Fibroblast of skin of left quadriceps (primary cell): ENCODE results near the gene HSPB6.
"Not testable (repeated sequence)": the region's sequence is repeated elsewhere in the genome, so short reads cannot be mapped to it uniquely, and the experiment has no call there.

ENCODE experiments used
- DNase-seq, 2 experiments: peaks; one replicate each; pipeline ENCODE4 v3.0.0-alpha.2; 2013; ENCODE audit warnings: low read depth in 2 of 2

Gene HSPB6

DNA sequence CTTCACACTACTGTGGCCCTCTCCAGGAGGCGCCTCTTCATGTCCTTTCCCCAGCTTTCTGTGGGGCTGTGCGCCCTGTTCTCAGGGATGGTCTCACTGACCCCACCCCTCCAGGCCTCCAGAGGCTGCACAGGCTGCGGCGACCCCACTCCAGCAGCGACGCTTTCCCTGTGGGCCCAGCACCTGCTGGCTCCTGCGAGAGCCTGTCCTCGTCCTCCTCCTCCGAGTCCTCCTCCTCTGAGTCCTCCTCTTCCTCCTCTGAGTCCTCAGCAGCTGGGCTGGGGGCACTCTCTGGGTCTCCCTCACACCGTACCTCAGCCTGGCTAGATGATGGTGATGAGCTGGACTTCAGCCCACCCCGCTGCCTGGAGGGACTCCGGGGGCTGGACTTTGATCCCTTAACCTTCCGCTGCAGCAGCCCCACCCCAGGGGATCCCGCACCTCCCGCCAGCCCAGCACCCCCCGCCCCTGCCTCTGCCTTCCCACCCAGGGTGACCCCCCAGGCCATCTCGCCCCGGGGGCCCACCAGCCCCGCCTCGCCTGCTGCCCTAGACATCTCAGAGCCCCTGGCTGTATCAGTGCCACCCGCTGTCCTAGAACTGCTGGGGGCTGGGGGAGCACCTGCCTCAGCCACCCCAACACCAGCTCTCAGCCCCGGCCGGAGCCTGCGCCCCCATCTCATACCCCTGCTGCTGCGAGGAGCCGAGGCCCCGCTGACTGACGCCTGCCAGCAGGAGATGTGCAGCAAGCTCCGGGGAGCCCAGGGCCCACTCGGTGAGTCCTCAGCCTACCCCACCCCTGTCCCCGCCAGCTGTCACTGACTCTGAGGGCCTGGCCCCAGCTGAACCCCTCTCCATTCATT, 29.7 kb upstream of the HSPB6 start:
- no peak for DNase-seq

DNA sequence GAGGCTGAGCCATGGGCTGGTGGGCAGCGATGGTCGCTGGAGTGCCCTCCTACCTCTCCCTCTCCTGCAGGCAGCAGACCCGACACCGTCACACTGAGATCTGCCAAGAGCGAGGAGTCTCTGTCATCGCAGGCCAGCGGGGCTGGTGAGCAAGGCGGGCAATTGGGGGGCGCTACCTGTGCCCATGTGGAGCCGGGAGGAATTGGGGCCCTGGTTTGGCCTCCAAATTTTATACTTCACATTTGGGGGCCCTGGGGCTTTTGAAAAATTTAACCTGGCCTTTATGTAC, 28.5 kb upstream of the HSPB6 start:
- DNase-seq: no peak

DNA sequence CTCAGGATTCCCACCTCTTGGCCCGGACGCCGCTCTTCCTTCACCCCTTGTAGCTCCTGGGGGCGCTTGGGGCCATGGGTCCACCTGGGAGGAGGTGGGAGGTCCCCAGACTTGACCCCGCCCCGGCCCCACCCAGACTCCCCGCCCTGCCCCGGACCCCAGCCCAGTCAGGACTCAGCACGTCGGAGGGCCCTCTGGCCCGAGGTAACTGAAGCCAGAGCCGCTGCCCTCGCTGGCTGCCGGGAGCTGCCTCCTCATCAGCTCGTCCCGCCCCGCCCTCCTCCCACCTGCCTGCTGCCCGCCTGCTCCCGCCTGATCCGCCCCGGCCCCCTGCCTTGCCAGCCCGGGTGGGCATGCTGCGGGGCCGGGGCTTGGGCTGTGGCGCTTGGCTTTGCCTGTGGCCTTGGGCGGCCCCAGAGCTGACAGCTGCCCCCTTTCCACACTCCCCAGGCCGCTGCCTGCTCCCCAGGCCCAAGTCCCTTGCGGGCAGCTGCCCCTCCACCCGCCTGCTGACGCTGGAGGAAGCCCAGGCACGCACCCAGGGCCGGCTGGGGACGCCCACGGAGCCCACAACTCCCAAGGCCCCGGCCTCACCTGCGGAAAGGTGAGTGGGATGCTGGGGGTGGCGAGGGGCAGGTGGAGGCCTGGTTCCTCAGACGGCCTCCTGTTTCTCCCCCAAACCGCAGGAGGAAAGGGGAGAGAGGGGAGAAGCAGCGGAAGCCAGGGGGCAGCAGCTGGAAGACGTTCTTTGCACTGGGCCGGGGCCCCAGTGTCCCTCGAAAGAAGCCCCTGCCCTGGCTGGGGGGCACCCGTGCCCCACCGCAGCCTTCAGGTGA, 27.9 kb upstream of the HSPB6 start:
- DNase-seq: no peak

DNA sequence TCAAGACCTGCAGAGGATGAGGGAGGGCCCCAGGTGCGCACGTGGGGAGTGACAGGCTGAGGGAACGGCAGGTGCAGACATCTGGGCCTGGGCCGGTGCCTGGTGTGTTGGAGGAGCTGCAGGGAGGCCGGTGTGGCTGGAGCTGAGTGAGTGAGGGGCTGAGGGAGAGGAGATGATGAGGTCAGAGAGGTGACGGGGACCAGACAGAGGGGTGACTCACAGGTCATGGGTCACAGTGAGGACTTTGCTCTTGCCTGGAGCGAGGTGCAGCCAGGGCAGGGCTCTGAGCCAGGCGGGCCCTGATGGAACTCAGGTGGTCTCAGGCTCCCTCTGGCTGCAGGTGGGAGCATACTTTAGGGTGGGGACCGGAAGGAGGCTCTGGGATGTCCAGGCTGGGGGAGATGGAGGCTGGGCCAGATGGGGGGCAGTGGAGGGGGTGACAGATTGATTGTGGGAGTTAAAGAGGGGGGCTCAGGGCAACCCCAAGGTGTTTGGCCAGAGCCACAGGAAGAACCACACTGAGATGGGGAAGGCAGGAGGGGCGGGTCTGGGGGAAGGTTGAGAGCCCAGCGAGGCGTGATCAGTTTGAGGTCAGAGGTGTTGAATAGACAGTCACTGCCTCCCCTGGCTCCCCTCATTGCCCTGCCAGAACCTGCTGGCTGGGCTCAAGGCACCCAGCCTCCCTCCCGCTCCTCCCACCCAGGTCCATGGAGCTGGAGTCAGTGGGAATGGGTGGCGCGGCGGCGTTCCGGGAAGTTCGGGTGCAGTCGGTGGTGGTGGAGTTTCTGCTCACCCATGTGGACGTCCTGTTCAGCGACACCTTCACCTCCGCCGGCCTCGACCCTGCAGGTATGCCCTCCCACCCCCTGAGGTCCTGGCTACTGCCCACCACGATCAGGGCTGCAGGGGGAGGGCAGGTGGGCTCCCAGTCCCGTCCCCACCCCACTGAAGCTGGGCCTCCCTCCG, 26.9 kb upstream of the HSPB6 start:
- no peak for DNase-seq

DNA sequence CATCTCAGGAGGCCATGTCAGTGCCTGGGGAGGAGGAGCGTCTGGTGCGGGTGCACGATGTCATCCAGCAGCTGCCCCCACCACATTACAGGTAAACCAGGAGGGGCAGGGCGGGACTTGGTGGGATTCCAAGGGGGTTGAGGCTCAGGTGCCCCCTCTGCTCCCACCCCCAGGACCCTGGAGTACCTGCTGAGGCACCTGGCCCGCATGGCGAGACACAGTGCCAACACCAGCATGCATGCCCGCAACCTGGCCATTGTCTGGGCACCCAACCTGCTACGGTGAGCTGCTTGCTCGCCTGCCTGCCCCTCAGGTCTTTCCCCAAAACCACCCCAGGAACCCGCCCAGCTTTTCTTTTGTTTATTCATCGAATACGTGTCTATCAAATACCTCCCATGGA, 25.8 kb upstream of the HSPB6 start:
- DNase-seq: no peak

DNA sequence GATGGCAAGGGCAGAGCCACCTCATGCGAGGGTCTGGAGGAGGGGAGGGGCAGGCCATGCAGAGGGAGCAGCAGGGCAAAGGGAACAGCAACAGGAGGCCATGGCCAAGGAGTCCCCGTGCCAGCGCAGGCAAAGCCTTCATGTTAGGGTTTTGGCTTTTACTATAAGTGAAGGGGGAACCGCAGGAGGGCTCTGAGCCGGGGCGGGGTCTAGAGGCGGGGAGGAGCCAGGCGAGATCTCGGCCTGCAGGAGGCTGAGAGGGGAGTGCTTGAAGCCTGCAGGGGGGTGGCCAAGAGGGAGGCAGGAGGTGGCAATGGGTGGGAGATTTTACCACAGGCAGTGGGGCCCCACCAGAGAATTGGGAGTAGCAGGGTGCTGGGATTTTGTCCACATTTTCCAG, 24.8 kb upstream of the HSPB6 start:
- no peak for DNase-seq

DNA sequence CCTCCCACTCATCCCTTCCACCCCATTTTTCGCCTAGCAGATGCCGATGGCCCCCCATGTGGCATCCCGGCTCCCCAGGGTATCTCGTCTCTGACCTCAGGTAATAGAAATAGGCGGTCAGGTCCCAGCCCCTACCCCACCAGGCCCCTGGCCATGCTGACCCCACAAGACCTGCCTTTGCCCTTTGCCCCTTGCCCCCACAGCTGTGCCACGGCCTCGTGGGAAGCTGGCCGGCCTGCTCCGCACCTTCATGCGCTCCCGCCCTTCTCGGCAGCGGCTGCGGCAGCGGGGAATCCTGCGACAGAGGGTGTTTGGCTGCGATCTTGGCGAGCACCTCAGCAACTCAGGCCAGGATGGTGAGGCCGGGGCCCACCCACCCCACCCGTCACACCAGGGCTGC, 23.9 kb upstream of the HSPB6 start:
- DNase-seq: no peak

DNA sequence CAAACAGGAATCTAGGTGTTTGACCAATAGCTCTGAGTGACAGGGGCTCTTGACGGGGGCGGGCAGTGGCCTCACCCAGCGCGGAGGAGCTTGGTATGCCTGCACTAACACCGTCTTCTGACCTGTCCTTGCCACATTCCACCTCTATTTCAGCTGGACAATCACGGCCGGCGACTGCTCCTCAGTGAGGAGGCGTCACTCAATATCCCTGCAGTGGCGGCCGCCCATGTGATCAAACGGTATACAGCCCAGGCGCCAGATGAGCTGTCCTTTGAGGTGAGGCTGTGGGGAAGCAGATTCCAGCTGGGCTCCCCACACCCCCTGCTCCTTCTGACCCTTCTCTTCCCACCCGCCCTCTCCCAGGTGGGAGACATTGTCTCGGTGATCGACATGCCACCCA, 23.2 kb upstream of the HSPB6 start:
- no peak for DNase-seq

DNA sequence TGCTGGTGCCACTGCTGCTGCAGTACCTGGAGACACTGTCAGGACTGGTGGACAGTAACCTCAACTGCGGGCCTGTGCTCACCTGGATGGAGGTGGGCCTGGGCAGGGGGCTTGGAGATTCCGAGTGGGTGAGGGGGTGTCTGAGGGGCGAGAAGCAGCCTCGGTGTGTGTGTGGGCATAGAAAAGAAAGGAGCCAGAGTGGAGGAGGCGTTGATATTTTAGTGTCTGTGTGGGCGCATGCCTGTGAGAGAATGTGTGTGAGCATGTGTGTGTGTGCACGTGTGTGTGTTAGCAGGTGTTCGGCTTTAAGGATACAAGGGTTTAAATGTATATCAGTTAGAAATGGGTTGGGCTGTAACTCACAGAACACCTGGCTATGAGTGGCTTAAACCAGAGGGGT, 22.2 kb upstream of the HSPB6 start:
- no peak for DNase-seq

DNA sequence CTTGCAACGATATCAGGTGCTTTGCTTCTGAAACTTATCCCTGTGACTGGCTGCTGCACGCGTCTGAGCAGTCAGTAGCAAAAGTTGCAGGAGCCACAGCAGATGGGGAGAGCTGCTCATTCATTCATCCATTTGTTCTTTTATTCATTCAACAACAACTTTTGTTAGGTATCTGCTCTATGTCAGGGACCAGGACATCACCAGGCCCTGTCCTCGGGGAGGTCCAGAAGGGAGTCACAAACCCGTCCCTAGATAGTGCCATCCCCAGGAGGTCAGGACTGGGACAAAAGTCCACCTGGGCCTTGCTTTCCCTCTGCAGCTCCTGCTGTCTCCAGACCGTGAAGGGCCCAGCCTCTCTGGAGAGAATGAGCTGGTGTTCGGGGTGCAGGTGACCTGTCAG, 21.1 kb upstream of the HSPB6 start:
- no peak for DNase-seq

DNA sequence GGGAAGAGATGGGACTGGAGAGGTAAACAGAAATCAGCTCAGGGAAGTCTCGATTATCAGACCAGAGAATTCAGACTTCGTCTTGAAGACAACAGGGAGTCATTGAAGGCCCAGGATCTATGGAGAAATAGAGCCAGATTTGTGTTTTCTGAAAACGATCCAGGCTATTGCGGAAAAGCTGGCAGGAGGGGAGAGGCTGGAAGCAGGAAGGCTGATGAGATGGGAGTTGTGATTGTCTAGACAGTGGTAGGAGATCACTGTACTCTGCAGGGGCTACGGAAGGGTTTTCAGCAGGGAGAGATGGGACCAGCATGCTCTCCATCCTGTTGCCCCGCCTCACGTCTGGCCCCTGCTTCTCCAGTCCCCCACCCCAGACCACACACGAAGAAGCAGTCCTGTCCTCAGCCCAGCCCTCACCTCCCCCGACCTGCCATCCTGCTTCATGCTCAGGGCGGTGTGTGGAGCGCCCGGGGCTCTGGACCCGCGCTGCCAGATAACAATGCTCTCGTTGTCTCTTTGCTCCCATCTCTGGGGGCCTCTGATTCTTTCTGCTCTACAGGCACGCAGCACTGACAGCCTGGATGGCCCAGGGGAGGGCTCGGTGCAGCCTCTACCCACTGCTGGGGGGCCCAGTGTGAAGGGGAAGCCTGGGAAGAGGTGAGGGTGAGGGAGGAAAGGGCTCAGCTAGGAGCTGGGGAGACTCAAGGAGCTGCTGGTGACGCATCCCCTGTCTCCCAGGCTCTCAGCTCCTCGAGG, 20.4 kb upstream of the HSPB6 start:
- DNase-seq: no peak

DNA sequence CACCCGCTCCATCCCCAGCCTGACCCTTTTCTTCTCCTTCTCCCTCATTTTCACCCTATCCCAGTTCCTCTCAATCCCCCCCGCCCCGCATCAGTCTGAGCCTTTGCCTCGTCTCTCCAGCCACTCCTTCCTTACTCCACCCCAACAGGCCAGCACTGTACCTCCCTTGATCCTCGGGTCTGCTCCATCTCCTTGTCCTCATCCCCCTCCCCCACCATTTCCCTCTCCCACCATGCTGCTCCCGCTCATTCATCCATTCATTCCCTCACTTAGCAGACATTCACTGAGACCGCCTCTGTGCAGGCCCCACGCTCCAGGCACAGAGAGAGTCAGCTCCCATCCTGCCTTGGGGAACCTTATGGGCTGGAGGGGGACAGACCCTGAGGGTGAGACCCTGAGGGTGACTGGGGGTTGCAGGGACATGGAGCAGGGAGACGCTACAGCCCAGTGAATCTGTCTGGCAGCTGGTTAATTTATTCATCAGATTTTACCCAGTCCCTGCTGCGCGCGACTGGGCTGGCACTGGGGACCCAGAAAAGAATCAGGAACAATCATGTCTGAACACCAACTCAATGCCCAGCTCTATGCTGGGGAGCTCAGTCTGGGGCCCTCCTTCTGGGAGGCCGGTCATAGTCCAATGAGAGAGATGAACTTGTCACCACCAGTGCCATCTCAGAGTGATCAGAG, 19.4 kb upstream of the HSPB6 start:
- no peak for DNase-seq

DNA sequence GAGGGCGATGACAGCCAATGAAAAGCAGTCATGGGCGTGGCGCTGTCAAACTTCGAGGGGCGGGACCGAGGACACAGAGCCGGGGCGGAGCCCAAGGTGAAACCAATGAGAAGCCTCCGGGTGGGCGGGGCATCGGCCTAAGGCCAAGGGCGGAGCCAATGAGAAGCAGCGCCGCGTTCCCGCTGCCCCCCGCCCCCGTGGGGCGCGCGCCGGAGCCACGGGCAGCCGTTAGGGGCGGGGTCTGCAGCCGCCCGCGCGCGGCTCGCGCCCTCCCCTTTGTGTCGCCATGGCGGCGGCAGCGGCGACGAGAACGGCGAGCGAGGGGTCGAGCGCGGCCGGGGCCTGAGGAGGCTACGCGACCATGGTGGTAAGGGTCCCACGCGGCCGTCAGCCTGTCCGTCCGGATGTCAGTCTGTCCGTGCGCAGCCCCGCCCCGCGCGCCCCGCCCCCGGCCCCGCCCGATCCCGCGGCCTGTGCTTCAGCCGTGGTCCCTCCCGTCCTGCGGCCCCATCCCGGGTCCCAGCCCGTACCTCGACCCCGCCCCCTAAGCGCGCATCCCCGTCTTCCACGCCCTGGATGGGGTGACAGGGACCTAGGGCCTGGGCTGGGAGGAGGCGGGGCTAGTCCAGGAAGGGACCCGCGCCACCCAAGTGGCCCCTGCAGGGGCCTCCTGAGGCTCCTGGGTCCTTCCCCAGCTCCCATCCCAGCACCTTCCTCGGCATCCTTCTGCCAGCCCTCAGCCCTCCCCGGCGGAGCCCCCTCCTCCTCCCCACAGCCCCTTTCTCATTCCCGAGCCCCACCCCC, 18.7 kb upstream of the HSPB6 start, which contains the start of gene ARHGAP33:
ARHGAP33 (plus strand) TSS at position 267 of the 804 bp plus-strand sequence; CDS start at position 362, 95 bp downstream.
- DNase-seq: peak; percentile 92

DNA sequence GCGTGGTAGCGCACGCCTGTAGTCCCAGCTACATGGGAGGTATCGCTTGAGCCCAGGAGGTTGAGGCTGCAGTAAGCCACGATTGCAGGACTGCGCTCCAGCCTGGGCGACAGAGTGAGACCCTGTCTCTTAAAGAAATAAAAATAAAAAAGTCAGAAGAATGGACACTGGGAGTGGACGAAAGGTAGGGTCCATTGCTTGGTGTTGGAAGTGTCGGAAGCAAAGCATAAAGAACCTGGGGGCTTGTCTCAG, 18.1 kb upstream of the HSPB6 start:
- DNase-seq: no peak

DNA sequence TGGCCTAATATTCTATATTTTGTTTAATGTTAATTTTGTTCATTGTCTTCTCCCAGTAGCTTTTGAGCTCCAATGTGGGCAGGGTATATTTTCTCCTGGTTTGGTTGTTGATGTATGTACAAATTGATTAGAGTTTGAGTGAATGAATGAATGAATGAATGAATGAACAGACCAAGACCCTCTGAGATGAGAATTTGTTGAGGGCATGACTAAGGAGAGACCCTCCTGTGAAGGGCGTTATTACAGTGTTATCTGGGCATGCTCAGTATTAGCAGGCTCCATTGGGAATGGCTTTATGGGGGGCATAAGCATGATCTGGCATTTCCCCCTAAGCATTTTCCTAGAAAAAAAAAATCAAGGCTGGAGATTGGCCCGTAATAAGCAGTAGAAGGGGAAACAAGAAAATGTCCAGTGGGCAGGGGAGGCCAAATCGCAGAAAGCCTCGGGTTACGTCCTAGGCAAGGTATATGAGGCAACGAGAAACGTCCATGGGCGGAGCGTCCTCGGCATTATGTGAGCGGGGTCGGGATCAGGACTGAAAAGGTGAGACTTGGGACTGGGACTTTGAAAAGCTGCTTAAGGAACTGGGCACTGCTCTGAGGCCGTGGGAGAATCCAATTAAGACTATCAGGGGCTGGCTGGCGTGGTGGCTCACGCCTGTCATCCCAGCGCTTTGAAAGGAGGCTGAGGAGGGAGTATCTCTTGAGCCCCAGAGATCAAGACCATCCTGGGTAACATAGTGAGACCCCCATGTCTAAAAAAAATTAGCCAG, 17.6 kb upstream of the HSPB6 start:
- DNase-seq: no peak

DNA sequence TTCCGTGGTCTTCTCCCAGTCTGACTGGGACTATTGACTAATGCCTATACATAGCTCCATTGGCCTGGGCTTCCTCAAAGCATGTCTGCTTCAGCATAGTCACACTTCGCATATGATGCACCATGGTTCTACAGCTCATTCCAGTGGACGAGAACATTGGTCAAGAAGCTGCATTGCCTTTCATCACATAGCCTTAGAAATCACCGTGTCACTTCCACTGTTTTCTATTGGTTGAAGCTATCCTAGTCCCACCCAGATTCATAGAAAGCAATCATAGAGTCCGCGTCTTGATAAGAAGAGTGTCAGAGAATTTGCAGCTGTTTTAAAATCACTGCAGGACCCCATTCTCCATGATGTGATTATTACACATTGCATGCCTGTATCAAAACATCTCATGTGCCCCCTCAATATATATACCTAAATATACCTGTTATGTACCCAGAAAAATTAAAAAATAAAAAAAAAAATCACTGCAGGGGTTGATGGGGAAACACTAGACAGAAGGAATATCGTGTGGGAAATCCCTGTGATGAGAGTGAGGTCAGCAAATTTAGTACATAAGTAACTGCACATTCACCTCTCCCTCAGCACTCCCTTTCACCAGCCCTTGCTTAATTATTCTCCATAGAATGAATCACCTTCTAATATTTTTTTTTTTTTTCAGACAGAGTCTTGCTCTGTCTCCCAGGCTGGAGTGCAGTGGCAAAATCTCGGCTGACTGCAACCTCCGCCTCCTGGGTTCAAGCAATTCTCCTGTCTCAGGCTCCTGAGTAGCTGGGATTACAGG, 16.4 kb upstream of the HSPB6 start:
- DNase-seq: no peak

DNA sequence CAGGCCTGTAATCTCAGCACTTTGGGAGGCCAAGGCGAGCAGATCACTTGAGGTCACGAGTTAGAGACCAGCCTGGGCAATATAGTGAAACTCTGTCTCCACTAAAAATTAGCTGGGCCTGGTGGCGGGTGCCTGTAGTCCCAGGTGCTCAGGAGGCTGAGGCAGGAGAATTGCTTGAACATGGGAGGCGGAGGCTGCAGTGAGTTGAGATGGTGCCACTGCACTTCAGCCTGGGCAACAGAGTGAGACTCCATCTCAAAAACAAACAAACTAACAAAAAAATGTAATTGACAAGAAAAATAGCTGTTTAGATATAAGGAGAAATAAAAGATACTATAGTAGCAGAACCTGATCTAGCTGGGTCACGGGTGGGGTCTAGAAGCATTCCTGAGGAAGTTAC, 15.5 kb upstream of the HSPB6 start:
- DNase-seq: not testable (repeated sequence)

DNA sequence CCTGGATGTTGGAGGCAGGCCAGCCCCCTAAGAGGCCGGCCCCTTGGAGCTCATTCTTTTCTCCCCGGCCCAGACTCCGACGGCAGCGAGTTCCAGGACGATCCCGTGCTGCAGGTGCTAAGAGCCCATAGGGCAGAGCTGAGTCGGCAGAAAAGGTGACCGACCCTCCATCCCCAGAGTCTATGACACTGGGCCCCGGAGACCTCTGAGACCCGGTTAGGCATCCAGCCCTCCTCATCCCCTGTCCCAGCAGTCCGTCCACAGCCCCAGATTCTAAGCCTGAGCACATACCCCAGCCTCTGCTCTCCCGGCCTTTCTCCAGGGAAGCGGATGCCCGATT, 11.2 kb upstream of the HSPB6 start:
- DNase-seq: no peak
